GM10248 (cell line): Measurements from ENCODE around the gene SMG5.

ENCODE experiments used
- CTCF ChIA-PET: fragments of 300-600 bp; sonication (Branson Sonifier 250); formaldehyde crosslinking; extraction: SDS; loops from one replicate; lab custom pipeline; 2021; ENCODE audit warnings: antibody characterized with exemption; lab: Yijun Ruan, JAX
- POLR2A ChIA-PET: fragments of 350-650 bp; sonication (Branson Sonifier 250); formaldehyde crosslinking; extraction: SDS; loops from one replicate; lab custom pipeline; 2020; ENCODE audit warnings: antibody characterized with exemption; lab: Yijun Ruan, JAX
- DNase-seq: peaks from one replicate; pipeline ENCODE4 v3.0.0; 2012; ENCODE audit errors: extremely low spot score
- CTCF ChIP-seq: IDR thresholded peaks from 2 replicates; pipeline ENCODE4 v1.5.1; 2012; ENCODE audit warnings: mild to moderate bottlenecking, low read depth; ENCODE audit errors: extremely low read depth, missing control alignments, control extremely low read depth

The SMG5 gene

GRCh38 chr1:156291226-156292061 is 8.8 kb upstream of the SMG5 start:
- ChIA-PET POLR2A (no interaction called here), CTCF (interaction anchor here (1.5 kb wide), 1 partner anchor 28 kb away, joined by 4 read pairs; no protein-coding TSS in a partner anchor)
- no peak for TF ChIP-seq CTCF
- DNase-seq = peak; percentile 82

GRCh38 chr1:156289857-156290256 is 7.2 kb upstream of the SMG5 start:
- POLR2A ChIA-PET = no interaction called here
- TF ChIP-seq CTCF = no peak
- CTCF ChIA-PET = no interaction called here
- no peak for DNase-seq

- ChIA-PET CTCF (interaction anchor here (1.3 kb wide), 1 partner anchor 34 kb away, joined by 4 read pairs; no protein-coding TSS in a partner anchor), POLR2A (no interaction called here)
- no peak for TF ChIP-seq CTCF
- DNase-seq = no peak
Observed at GRCh38 chr1:156286061-156286460, 3.4 kb upstream of the SMG5 start.

- DNase-seq = no peak
- ChIA-PET POLR2A (no interaction called here), CTCF (interaction anchor here (1.5 to 3.5 kb wide), 3 partner anchors 12 to 53 kb away, joined by 4 to 14 read pairs (median 7); no protein-coding TSS in a partner anchor)
- no peak for TF ChIP-seq CTCF
Observed at GRCh38 chr1:156285437-156285836, 2.8 kb upstream of the SMG5 start.

- CTCF ChIA-PET = interaction anchor here (1.5 to 4.3 kb wide), 5 partner anchors 10 to 143 kb away, joined by 4 to 19 read pairs (median 7); no protein-coding TSS in a partner anchor
- no peak for DNase-seq
- no peak for TF ChIP-seq CTCF
- POLR2A ChIA-PET = no interaction called here
Observed at GRCh38 chr1:156284757-156285156, 2.1 kb upstream of the SMG5 start.

- no peak for TF ChIP-seq CTCF
- CTCF ChIA-PET = interaction anchor here (0.9 to 4.3 kb wide), 11 partner anchors 10 to 187 kb away, joined by 3 to 19 read pairs (median 4); no protein-coding TSS in a partner anchor
- POLR2A ChIA-PET = no interaction called here
- DNase-seq = no peak
Observed at GRCh38 chr1:156284112-156284511, 1.5 kb upstream of the SMG5 start, which contains the start of gene TMEM79. Gene TMEM79, plus strand, starts transcription at chr1:156284325. Its CDS starts 902 bp downstream, at chr1:156285227.
